ENCODE results near the gene TFAP2E.
A peak's percentile ranks its signal among the peaks of the same experiment; 100 is the strongest.

Gene TFAP2E

DNA sequence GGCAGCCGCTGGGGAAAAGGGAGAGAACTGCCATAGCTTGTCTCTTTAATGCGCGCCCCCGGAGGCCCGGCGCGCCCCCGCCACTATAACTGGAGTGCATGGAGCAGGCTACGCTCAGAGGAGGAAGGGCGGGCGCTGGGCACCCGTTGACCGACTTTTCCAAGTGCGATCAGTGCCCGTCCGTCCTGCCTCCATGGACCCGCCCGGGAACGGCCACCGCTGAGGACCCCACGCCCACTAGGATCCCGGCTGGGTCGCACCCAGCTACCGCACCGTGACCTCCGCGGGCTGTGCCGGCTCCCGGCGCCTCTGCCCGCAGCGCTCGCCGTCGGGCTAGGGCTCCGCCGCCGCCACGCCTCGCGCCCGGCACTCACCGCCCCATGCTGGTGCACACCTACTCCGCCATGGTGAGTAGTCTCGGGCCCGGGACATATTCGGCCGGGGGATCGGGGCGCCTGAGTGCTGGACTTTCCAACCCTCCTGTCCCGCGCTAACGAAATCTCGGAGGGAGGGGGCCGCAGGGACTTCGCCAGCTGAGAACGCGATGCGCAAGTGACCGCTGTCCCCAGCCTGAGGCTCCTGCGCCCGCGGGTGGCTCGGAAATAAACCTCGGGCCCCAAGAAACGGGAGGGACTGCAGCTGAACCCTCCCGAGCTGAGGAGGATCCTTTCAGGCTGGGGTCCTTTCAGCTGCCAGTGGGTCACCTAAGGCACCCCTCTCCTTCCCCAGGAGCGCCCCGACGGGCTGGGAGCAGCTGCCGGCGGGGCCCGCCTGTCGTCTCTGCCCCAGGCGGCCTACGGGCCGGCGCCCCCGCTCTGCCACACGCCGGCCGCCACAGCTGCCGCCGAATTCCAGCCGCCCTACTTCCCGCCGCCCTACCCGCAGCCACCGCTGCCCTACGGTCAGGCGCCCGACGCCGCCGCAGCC lies at the start of gene TFAP2E:
TSS of gene TFAP2E (plus strand) at position 117 of the 927 bp plus-strand sequence. CDS start at position 381, 264 bp downstream.
- no peak for DNase-seq

DNA sequence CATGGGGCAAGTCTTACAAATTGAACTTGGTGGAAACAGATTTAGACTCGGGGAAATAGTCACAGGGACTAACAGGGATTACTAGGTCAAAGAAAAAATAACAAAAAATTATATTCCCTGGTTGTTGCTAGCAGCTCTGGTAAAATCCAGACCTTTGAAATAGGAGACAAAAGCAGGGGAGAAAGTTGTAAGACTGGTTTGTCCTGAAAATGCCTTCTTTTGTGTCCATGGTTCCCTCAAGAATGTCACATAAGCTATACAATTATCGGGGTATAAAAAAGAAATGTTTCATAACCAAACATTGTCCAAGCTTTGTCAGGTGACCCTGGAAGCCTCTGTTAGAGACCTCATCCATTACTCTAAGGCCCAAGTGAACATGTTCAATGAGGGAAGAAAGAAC lies 49.0 kb upstream of the TFAP2E start:
- DNase-seq = no peak

DNA sequence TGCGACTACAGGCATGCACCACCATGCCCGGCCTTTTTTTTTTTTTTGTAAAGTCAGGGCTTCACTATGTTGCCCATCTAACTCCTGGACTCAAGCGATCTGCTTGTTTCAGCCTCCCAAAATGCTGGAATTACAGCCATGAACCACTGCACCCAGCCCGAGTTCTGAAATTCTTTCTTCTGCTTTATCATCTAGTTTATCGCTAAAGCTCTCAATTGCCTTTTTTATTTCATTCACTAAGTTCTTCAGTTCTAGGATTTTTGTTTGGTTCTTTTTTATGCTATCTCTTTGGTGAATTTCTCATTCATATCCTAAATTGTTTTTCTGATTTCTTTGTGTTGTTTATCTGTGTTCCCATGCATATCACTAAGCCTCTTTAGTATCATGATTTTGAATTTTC lies 42.9 kb upstream of the TFAP2E start:
- no peak for DNase-seq

- no peak for DNase-seq
Observed at GRCh38 chr1:35530946-35531345, 42.2 kb upstream of the TFAP2E start.

DNA sequence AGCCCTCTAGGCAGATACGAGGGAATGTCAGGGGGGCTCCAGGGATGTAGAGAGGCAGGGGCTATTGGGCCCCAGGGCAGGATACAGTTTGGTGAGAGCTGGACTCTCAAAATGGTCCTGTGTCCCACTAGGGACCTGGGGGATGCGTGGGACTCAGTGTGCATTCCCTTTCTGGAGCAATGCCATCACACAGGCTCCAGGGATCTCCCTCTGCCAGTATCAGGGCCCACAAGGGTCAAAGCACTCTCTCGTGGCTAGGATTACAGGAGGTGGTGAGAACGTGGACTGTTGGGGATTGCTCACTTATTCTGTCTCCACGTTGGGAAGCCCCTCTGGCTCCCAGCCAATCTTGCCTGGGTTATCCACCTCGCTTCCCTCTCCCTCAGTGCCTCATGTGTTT lies 41.7 kb upstream of the TFAP2E start:
- no peak for DNase-seq

DNA sequence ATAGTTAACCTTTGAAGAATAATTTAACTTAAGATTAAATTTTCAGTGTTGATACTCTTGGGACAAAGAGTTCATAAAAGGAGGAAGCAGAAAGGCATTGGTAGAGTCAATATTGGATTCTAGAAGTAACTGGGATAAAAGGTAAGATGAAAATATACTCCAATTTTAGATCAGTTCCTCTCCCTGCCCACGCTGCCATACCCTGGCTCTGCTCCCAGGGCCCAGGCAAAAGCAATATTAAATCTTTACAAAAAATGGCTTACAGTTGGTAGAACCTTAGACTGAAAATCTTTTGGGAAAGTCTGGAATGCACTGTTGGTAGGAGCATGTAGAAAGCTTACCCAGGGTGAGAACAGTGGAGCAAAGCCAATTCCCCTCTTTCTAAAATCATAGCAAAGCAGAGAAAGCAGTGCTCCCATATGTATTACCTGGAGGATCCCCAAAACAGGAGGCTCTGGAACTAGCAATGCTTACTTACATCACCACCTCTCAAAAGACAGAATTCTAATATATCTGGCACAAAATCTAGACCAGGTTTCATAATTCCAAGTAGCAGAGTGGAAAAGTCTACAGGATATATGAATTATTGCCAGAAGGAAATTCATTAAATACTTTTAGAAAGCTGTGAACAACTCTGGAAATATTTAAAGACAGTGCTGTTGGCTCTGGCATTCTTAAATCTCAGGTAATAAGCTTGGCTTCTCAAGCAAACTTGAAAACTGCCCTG lies 40.5 kb upstream of the TFAP2E start:
- DNase-seq = no peak

DNA sequence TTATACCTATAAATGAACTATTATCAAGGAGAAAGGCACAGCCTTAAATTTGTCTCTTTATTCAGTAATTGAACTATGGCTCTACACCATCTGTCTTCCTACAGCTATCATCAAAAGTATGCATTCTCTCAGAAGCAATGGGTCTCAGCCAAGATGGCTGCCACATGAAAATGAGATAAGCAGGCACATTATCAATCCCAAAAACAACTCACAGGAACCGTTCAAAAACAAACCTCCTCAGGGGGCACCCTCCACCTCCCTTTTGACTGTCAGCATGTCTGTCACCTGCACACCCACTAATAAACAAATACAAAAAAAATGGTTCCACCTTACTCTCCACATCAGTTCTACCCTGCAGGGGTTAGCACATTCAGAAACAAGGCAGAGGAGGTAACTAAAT lies 39.5 kb upstream of the TFAP2E start:
- no peak for DNase-seq

- DNase-seq = no peak
Observed at GRCh38 chr1:35535243-35535642, 37.9 kb upstream of the TFAP2E start.

DNA sequence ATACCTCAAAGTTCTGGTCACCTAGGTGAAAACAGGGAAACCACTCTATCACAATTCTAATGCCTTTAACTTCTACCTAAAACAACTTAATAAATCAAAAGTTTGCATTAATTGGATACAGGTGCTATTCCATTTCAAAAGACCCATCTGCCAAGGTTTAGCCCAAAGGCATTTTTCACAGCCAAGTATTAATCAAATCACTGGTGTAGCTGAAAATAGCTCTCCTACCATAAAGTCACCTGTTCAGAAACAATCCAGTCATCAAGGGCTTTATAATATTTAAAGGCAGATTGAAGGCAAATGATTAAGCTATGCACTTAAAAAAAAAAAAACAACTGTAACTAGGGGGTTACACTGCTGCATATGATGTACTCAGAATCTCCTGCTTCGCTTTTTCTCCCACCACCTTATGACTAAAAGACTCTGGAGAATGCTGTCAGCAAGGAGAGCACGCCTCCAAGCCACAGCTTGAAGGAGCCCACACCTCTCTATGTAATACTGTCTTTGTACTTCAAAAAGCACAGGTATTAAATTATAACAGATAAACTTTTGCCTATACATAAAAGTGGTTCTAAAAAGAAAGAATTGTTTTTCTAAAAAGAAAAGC lies 36.5 kb upstream of the TFAP2E start:
- no peak for DNase-seq

GRCh38 chr1:35537806-35538205 lies 35.3 kb upstream of the TFAP2E start:
- no peak for DNase-seq

GRCh38 chr1:35539073-35539823 lies 33.9 kb upstream of the TFAP2E start:
- DNase-seq = no peak

- DNase-seq = no peak
Observed at GRCh38 chr1:35539824-35540261, 33.3 kb upstream of the TFAP2E start.

- DNase-seq = no peak
Observed at GRCh38 chr1:35544976-35545375, 28.1 kb upstream of the TFAP2E start.

- no peak for DNase-seq
Observed at GRCh38 chr1:35546614-35547013, 26.5 kb upstream of the TFAP2E start.

GRCh38 chr1:35553851-35554250 lies 19.3 kb upstream of the TFAP2E start:
- no peak for DNase-seq

DNA sequence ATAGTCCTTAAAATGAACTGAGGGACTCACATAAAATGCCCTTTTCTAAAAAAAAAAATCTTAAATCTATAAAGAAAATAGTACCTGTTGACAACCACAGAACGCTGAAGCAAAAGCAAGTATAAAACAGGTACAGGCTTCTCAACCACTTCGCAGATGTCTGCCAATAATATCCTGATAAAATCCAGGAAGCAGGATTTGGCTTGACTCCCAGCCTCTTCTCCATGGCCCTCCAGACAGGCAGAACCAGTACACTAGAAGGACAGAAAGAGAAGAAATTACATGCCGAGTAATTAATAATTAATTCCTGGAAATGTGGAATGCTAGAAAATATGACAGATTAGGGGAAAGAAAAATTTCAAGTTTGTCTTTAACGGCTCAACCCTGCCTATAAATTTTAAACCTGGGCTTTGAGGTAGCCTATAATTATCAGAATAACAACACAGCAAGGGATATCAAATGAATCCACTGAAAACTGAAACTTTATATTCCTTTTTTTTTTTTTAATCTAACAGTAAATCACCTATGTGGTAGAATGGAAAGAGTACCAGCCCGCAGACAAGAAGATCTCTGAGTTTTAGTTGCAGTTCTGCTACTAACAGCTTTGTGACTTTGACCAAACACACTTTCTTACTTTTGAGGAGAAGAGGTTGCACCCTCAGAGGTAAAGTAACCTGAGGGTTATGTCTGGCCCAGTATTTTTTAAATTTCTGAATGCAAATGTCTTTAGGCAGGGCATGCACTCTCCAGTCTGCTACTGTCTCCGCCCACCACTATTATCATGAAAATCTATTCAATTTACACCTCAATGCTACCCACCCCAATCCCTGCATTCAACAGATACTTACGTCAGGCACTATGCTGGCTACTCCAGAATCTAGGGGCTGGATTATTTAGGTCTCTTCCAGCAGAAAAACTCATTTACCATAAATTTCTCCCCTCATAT lies 18.6 kb upstream of the TFAP2E start:
- DNase-seq = no peak

DNA sequence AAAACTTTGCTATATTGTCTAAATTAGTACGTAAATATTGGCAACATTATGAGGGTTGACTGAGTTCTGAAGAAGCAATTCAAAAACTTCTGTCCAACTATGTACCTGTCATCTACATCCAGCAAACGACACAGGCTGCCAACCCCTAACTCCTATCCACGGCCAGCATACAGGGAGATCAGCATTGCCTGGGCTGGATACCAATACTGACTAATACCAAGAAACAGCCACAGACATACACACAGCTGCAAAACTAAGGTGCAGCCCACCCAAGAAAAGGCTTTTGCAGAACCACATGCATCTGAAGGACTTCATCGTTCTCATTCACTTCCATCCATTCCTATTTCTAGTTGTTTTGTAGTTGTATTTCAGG lies 17.9 kb upstream of the TFAP2E start:
- DNase-seq = no peak

DNA sequence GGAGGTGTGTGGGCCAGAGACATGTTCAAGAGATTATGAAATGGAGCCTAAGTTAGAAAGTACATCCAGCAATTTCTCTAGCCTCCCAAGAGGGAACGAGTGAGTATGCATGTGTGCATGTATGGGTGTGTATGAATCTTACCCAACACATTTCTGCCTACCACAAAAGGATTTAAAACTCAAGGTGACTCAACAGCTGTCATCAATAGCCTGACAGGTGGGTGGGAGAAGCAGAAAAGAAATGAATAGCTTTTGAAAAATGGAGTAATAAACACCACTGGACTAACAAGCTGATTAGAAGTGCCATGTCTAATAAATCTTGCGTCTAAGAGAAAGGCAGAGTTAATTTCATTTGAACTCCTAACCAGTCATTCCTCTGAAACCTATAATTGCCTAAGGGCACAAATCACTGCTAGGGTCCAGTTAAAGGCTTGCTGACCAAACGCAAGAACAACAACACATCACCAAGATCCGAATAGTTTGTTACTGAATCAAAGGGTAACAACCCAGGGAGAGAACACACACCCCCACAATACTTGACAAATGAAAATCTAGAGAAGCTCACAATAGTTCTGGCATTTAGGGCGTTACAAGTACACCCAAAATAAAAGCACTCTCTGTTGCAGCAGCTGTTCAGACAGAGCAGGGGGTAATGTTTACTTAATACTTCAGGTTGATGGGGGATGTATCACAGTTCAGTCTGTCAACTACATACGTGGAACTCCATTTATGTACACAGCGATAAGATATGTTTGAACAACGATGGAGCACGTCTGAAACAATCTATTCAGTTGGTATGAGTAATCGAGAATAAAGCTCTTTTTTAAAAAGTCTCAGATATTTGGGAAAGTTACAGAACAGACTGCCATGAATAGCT lies 17.3 kb upstream of the TFAP2E start:
- DNase-seq = no peak

GRCh38 chr1:35556484-35557117 lies 16.5 kb upstream of the TFAP2E start:
- no peak for DNase-seq

DNA sequence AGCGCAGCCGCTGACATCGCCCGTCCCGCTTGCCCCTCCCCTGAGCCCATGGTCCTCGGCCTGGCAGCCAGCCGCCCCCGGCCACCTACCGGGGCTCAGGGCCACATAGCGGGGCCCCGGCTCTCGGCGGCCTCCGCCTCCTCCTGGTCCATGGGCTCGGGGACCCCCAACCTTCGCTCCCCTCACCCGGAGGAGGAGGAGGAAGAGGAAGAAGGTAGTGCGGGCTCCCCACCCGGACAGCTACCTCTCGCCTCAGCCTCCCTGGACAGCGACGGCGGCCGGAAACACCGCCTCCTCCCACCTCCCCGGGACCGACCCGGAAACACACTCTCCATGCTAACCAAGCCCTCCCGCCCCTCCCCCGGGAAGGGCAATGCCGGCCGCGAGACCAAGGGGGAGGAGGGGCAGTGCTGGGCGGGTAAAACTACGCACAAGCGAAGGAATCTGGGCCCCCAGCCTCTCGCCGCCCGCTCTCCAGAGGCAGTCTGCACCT lies 15.9 kb upstream of the TFAP2E start, which contains the start of gene KIAA0319L:
TSS of gene KIAA0319L (minus strand) at position 286 of the 493 bp plus-strand sequence. CDS start 2,912 bp downstream, outside the sequence.
- DNase-seq = peak in 1 of 2 experiments; percentile 86
